ENCODE data around the gene DAPK1. TPM values are rescaled to one million over a fixed set of nuclear protein-coding genes. Genes with fewer than 3 reads are reported as not detected.

The DAPK1 gene
- total and polyA plus RNA-seq, 2 donors (not counting 3 experiments of a cell fraction or from before 2014, with no cell fraction given) = 58.9 to 119 TPM

- no peak for FAIRE-seq
- CTCF ChIA-PET = no interaction called here
- H3K36me3 ChIP-seq (ENCODE audit: control insufficient read depth in 2 of 2, extremely low read depth in 1 of 2, insufficient read depth in 2 of 2, low read length in 2 of 2) = peaks cover 0 to 22% of the 10 kb centered on the region in 2 experiments
Measured at GRCh38 chr9:87618226-87618625, 120.6 kb downstream of the DAPK1 start.

GRCh38 chr9:87618931-87619330 lies 121.3 kb downstream of the DAPK1 start:
- no peaks in the 10 kb centered on the region for H3K27me3 ChIP-seq (ENCODE audit: control insufficient read depth in 2 of 2, insufficient read depth in 2 of 2, low read length in 2 of 2)
- no peak overlapping the region for H3K27ac ChIP-seq (ENCODE audit: insufficient read depth, low read depth, low read length)
- no TSS peak for BruUV-seq (replicated peaks)
- no peak for TF ChIP-seq MYC (IDR thresholded peaks at IDR 0.05; ENCODE audit: low read depth, low read length)
- no peak for TF ChIP-seq POLR2A (IDR thresholded peaks at IDR 0.05; ENCODE audit: low read depth, low read length)
- no peak for TF ChIP-seq JUN (IDR thresholded peaks at IDR 0.05; ENCODE audit: borderline replicate concordance, insufficient read depth, insufficient read length, low read depth)
- no peak for TF ChIP-seq MAX (IDR thresholded peaks at IDR 0.05; ENCODE audit: insufficient read depth, insufficient read length)
- TF ChIP-seq FOS (IDR thresholded peaks at IDR 0.05; ENCODE audit: borderline replicate concordance, insufficient read depth, low read length) = no peak
- TF ChIP-seq GATA2 (IDR thresholded peaks at IDR 0.05; ENCODE audit: insufficient read depth, insufficient read length, low read depth, low read length) = no peak
- no peak for TF ChIP-seq CTCF (IDR thresholded peaks at IDR 0.05; ENCODE audit: extremely low read depth in 1 of 2, insufficient read depth in 1 of 2, low read depth in 1 of 2, low read length in 2 of 2)
- no peaks in the 10 kb centered on the region for H3K79me2 ChIP-seq (ENCODE audit: control insufficient read depth, insufficient read depth, low read length)
- H4K20me1 ChIP-seq (replicated peaks; ENCODE audit: control insufficient read depth, extremely low read depth, insufficient read depth, low read length) = no peaks in the 10 kb centered on the region
- no peaks in the 10 kb centered on the region for H3K9me3 ChIP-seq (replicated peaks; ENCODE audit: control insufficient read depth, insufficient read depth, low read length)
- dilution Hi-C loops (cut with MboI; ENCODE audit: extremely low pct_ligation_motif_present, low sequenced_read_pairs) = no loop called here
- CTCF ChIA-PET = no interaction called here
- H3K4me3 ChIP-seq (replicated peaks in 1 of 3; ENCODE audit: insufficient read depth in 1 of 3, low read depth in 1 of 3, low read length in 3 of 3) = no peak overlapping the region
- H3K4me1 ChIP-seq (ENCODE audit: control insufficient read depth, extremely low read depth, insufficient read depth, low read length) = no peaks in the 10 kb centered on the region
- POLR2A ChIA-PET = no interaction called here
- no peak overlapping the region for H2AFZ ChIP-seq (ENCODE audit: low read depth, low read length)
- peaks cover under 1 to 22% of the 10 kb centered on the region in 2 experiments for H3K36me3 ChIP-seq (ENCODE audit: control insufficient read depth in 2 of 2, extremely low read depth in 1 of 2, insufficient read depth in 2 of 2, low read length in 2 of 2)
- intact Hi-C loops (cut with micrococcal nuclease) = no loop called here
- no peak overlapping the region for H3K9ac ChIP-seq (replicated peaks; ENCODE audit: extremely low read depth, insufficient read depth, low read length)
- FAIRE-seq (no peak), DNase-seq (ENCODE audit: low read depth, low spot score) (no peak)
- no peak overlapping the region for H3K4me2 ChIP-seq (ENCODE audit: insufficient read depth, low read length)
- no peaks in the 10 kb centered on the region for H3K9me1 ChIP-seq (replicated peaks; ENCODE audit: control insufficient read depth, extremely low read depth, insufficient read depth, low read length)

More at GRCh38 chr9:87618226-87618625, 120.6 kb downstream of the DAPK1 start:
- intact Hi-C loops (cut with micrococcal nuclease) (no loop called here), dilution Hi-C loops (cut with MboI; ENCODE audit: extremely low pct_ligation_motif_present, low sequenced_read_pairs) (no loop called here)
- Histone ChIP-seq H3K9me1 (replicated peaks; ENCODE audit: control insufficient read depth, extremely low read depth, insufficient read depth, low read length) (no peaks in the 10 kb centered on the region), H3K27me3 (ENCODE audit: control insufficient read depth in 2 of 2, insufficient read depth in 2 of 2, low read length in 2 of 2) (no peaks in the 10 kb centered on the region), H3K4me2 (ENCODE audit: insufficient read depth, low read length) (no peak overlapping the region), H3K9me3 (replicated peaks; ENCODE audit: control insufficient read depth, insufficient read depth, low read length) (no peaks in the 10 kb centered on the region), H3K4me3 (replicated peaks in 1 of 3; ENCODE audit: insufficient read depth in 1 of 3, low read depth in 1 of 3, low read length in 3 of 3) (no peak overlapping the region), H3K79me2 (ENCODE audit: control insufficient read depth, insufficient read depth, low read length) (no peaks in the 10 kb centered on the region), H3K4me1 (ENCODE audit: control insufficient read depth, extremely low read depth, insufficient read depth, low read length) (no peaks in the 10 kb centered on the region), H4K20me1 (replicated peaks; ENCODE audit: control insufficient read depth, extremely low read depth, insufficient read depth, low read length) (no peaks in the 10 kb centered on the region), H3K9ac (replicated peaks; ENCODE audit: extremely low read depth, insufficient read depth, low read length) (no peak overlapping the region), H2AFZ (ENCODE audit: low read depth, low read length) (no peak overlapping the region), H3K27ac (ENCODE audit: insufficient read depth, low read depth, low read length) (no peak overlapping the region)
- no TSS peak for BruUV-seq (replicated peaks)
- DNase-seq (ENCODE audit: low read depth, low spot score) = no peak
- POLR2A ChIA-PET = no interaction called here
- TF ChIP-seq JUN (IDR thresholded peaks at IDR 0.05; ENCODE audit: borderline replicate concordance, insufficient read depth, insufficient read length, low read depth) (no peak), POLR2A (IDR thresholded peaks at IDR 0.05; ENCODE audit: low read depth, low read length) (no peak), POLR2AphosphoS5 (IDR thresholded peaks at IDR 0.05; ENCODE audit: insufficient read depth, low read depth, low read length) (no peak)
